Vagina (tissue), 2 donors: ENCODE data around the gene PAX2.

ENCODE experiments used
- POLR2A ChIP-seq, 2 donors: fragments of 450-650 bp; IDR thresholded peaks; one replicate each; pipeline ENCODE4 v1.6.1; 2017; ENCODE audit warnings: antibody characterized with exemption in 2 of 2, mild to moderate bottlenecking in 2 of 2, moderate library complexity in 2 of 2
- POLR2AphosphoS5 ChIP-seq, 2 donors: sonication (generic); formaldehyde crosslinking; IDR thresholded peaks; one replicate each; pipeline ENCODE4 v1.9.0; 2017; ENCODE audit warnings: antibody characterized with exemption in 2 of 2, mild to moderate bottlenecking in 2 of 2, low read depth in 1 of 2; ENCODE audit not compliant: insufficient read depth in 1 of 2
- TF ChIP-seq, protein P1 (sequence below), 3 experiments: fragments of 450-650 bp in 2 of 3; fragments of 200-600 bp in 1 of 3; sonication (generic) in 1 of 3; IDR thresholded peaks; one replicate each; pipeline ENCODE4 v1.5.1; 2017 to 2019; ENCODE audit warnings: antibody characterized with exemption in 3 of 3, mild to moderate bottlenecking in 2 of 3, moderate library complexity in 2 of 3

DNA sequence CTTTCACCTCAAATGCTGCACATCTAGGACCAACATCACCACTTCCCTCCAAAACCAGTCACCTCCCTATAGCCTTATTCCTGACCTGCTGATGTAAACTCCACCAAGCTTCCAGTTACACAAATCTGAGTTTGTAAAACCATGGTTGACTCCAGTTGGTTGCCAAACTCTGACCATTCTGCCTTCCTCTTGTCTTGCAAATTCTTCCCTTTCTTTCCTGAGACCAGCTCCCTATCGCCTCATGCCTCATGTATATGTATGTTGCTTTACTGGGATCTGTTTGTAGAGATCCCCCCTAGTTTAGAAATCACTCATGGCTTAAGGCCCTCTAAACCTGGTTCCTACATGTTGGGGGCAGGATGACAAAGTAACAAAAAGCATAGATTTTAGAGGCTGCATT, 31.3 kb downstream of the PAX2 start:
- TF ChIP-seq, protein P1, sequence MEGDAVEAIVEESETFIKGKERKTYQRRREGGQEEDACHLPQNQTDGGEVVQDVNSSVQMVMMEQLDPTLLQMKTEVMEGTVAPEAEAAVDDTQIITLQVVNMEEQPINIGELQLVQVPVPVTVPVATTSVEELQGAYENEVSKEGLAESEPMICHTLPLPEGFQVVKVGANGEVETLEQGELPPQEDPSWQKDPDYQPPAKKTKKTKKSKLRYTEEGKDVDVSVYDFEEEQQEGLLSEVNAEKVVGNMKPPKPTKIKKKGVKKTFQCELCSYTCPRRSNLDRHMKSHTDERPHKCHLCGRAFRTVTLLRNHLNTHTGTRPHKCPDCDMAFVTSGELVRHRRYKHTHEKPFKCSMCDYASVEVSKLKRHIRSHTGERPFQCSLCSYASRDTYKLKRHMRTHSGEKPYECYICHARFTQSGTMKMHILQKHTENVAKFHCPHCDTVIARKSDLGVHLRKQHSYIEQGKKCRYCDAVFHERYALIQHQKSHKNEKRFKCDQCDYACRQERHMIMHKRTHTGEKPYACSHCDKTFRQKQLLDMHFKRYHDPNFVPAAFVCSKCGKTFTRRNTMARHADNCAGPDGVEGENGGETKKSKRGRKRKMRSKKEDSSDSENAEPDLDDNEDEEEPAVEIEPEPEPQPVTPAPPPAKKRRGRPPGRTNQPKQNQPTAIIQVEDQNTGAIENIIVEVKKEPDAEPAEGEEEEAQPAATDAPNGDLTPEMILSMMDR (IDR thresholded peaks at IDR 0.05): no peak
- no peak for TF ChIP-seq POLR2AphosphoS5 (IDR thresholded peaks at IDR 0.05; ENCODE audit: insufficient read depth in 1 of 2, low read depth in 1 of 2)
- no peak for TF ChIP-seq POLR2A (IDR thresholded peaks at IDR 0.05)
